Endothelial cell of umbilical vein (primary cell): Measurements from ENCODE around the gene VRK1. TPM values are rescaled to one million over a fixed set of nuclear protein-coding genes. Genes with fewer than 3 reads are reported as not detected.

Experiments used
- BruUV-seq: library from RNA; stranded (reverse); fragments of 400-500 nt; replicated peaks from 2 replicates; lab custom pipeline; 2021; lab: Mats Ljungman, UMichigan
- CTCF ChIA-PET: fragments of 300-600, 350-600 bp; sonication (Branson Sonifier 250); formaldehyde crosslinking; loops from one replicate; lab custom pipeline; 2021; ENCODE audit warnings: antibody characterized with exemption, inconsistent platforms; lab: Charles Lee
- POLR2A ChIA-PET: fragments of 300-600, 350-600 bp; sonication (Branson Sonifier 250); formaldehyde crosslinking; loops from one replicate; lab custom pipeline; 2021; ENCODE audit warnings: antibody characterized with exemption, inconsistent platforms; lab: Charles Lee
- DNase-seq: peaks from one replicate; pipeline ENCODE4 v3.0.0-alpha.2; 2011; ENCODE audit warnings: low read depth, low spot score
- FAIRE-seq: peaks from 2 replicates; lab custom pipeline; 2011; peaks lifted over from hg19 to GRCh38; lab: Jason Lieb, UNC
- H2AFZ ChIP-seq: 2 replicates; pipeline ENCODE4 v1.6.0; 2012; ENCODE audit warnings: low read depth, low read length, control low read depth, inconsistent platforms
- H3K27ac ChIP-seq: 2 replicates; pipeline ENCODE4 v1.5.1; 2011; ENCODE audit warnings: low read depth, mild to moderate bottlenecking, control low read depth, low read length, moderate library complexity; ENCODE audit not compliant: insufficient read depth
- H3K27me3 ChIP-seq, 2 experiments: 2 replicates each; pipeline versions ENCODE4 v1.6.0 to v1.6.1; 2011; ENCODE audit warnings: low read length in 2 of 2, mixed read lengths in 1 of 2; ENCODE audit not compliant: control insufficient read depth in 2 of 2, insufficient read depth in 2 of 2
- H3K36me3 ChIP-seq, 2 experiments: 2 replicates in 1 of 2; 3 replicates in 1 of 2; pipeline ENCODE4 v1.5.1; 2011; ENCODE audit warnings: low read length in 2 of 2, mild to moderate bottlenecking in 1 of 2, moderate library complexity in 1 of 2; ENCODE audit not compliant: control insufficient read depth in 2 of 2, insufficient read depth in 2 of 2; ENCODE audit errors: extremely low read depth in 1 of 2
- H3K4me1 ChIP-seq: 3 replicates; pipeline ENCODE4 v1.5.1; 2011; ENCODE audit warnings: mild to moderate bottlenecking, low read length; ENCODE audit not compliant: control insufficient read depth, insufficient read depth; ENCODE audit errors: extremely low read depth
- H3K4me2 ChIP-seq: 2 replicates; pipeline ENCODE4 v1.6.1; 2011; ENCODE audit warnings: low read length, control low read depth, mixed read lengths; ENCODE audit not compliant: insufficient read depth
- H3K4me3 ChIP-seq, 3 experiments: fragments of 200-600 bp in 1 of 3; sonication (generic), shearing (Covaris generic) in 1 of 3; replicated peaks in 1 of 3; 2 replicates each; pipeline ENCODE4 v1.5.1; 2011 to 2016; ENCODE audit warnings: control low read depth in 3 of 3, low read length in 3 of 3, mild to moderate bottlenecking in 2 of 3, inconsistent platforms in 1 of 3, low read depth in 1 of 3, moderate library complexity in 1 of 3; ENCODE audit not compliant: insufficient read depth in 1 of 3
- H3K79me2 ChIP-seq: 2 replicates; pipeline ENCODE4 v1.6.0; 2012; ENCODE audit warnings: low read length, inconsistent platforms; ENCODE audit not compliant: control insufficient read depth, insufficient read depth
- H3K9ac ChIP-seq: replicated peaks from 2 replicates; pipeline ENCODE3; 2011; ENCODE audit warnings: low read length, control low read depth; ENCODE audit not compliant: insufficient read depth; ENCODE audit errors: extremely low read depth
- H3K9me1 ChIP-seq: replicated peaks from 3 replicates; pipeline ENCODE4 v1.6.0; 2011; ENCODE audit warnings: mild to moderate bottlenecking, low read length; ENCODE audit not compliant: control insufficient read depth, insufficient read depth; ENCODE audit errors: extremely low read depth
- H3K9me3 ChIP-seq: replicated peaks from 2 replicates; pipeline ENCODE4 v1.5.1; 2012; ENCODE audit warnings: low read length, inconsistent platforms; ENCODE audit not compliant: control insufficient read depth, insufficient read depth
- H4K20me1 ChIP-seq: replicated peaks from 2 replicates; pipeline ENCODE3; 2011; ENCODE audit warnings: mild to moderate bottlenecking, low read length; ENCODE audit not compliant: control insufficient read depth, insufficient read depth; ENCODE audit errors: extremely low read depth
- CTCF ChIP-seq, 2 donors: IDR thresholded peaks; 1 replicate in 1 of 2; 2 replicates in 1 of 2; pipeline ENCODE4 v1.5.1; 2011; ENCODE audit warnings: low read length in 2 of 2, mild to moderate bottlenecking in 2 of 2, moderate library complexity in 2 of 2, control low read depth in 1 of 2, inconsistent platforms in 1 of 2, low read depth in 1 of 2; ENCODE audit not compliant: insufficient read depth in 1 of 2; ENCODE audit errors: extremely low read depth in 1 of 2
- EZH2 ChIP-seq: IDR thresholded peaks from 2 replicates; pipeline ENCODE4 v1.6.1; 2012; ENCODE audit warnings: borderline replicate concordance, low read depth, mild to moderate bottlenecking, moderate library complexity, low read length, inconsistent platforms; ENCODE audit not compliant: severe bottlenecking
- FOS ChIP-seq: IDR thresholded peaks from 2 replicates; pipeline ENCODE4 v1.6.1; 2011; ENCODE audit warnings: mild to moderate bottlenecking, low read length, moderate library complexity, borderline replicate concordance; ENCODE audit not compliant: insufficient read depth
- GATA2 ChIP-seq: IDR thresholded peaks from 2 replicates; pipeline ENCODE4 v1.7.0; 2011; ENCODE audit warnings: low read depth, mild to moderate bottlenecking, moderate library complexity, mixed read lengths, low read length; ENCODE audit not compliant: insufficient read length, insufficient read depth
- JUN ChIP-seq: IDR thresholded peaks from 2 replicates; pipeline ENCODE4 v1.6.1; 2011; ENCODE audit warnings: borderline replicate concordance, low read depth; ENCODE audit not compliant: insufficient read length, insufficient read depth
- MAX ChIP-seq: IDR thresholded peaks from 2 replicates; pipeline ENCODE4 v1.6.1; 2011; ENCODE audit not compliant: insufficient read depth, insufficient read length
- MYC ChIP-seq: IDR thresholded peaks from one replicate; pipeline ENCODE4 v1.6.1; 2011; ENCODE audit warnings: mild to moderate bottlenecking, low read depth, low read length
- POLR2A ChIP-seq: IDR thresholded peaks from 2 replicates; pipeline ENCODE4 v1.6.1; 2012; ENCODE audit warnings: low read depth, mild to moderate bottlenecking, control low read depth, low read length
- POLR2AphosphoS5 ChIP-seq: IDR thresholded peaks from 2 replicates; pipeline ENCODE4 v1.6.1; 2012; ENCODE audit warnings: low read depth, mild to moderate bottlenecking, control low read depth, low read length, moderate library complexity; ENCODE audit not compliant: insufficient read depth
- dilution Hi-C: fragments of 300-500 bp; cut with MboI; formaldehyde crosslinking; loops from one replicate; pipeline ENCODE4 v1.15.0; 2019; ENCODE audit warnings: low sequenced_read_pairs; ENCODE audit not compliant: extremely low pct_ligation_motif_present
- intact Hi-C: fragments of 100-400 bp; cut with micrococcal nuclease; formaldehyde crosslinking; loops from one replicate; pipeline ENCODE4 v1.10.0; 2022
- polyA plus RNA-seq, 4 experiments: library from polyadenylated mRNA; depleted of rRNA in 3 of 4; stranded (reverse) in 3 of 4; unstranded in 1 of 4; fragments of >200 nt; gene quantifications; 2 replicates each; pipeline versions ENCODE4 v1.2.1 to v1.2.3, GENCODE V29; 2011 to 2012; ENCODE audit warnings: missing spikeins in 1 of 4
- total RNA-seq: library from RNA; stranded (reverse); gene quantifications from 2 replicates; pipeline ENCODE4 v1.2.3, GENCODE V29; 2021

VRK1 gene
- total and polyA plus RNA-seq, 2 donors (not counting 3 experiments of a cell fraction or from before 2014, with no cell fraction given), result 7.1 to 31.7 TPM

- DNase-seq (no peak), FAIRE-seq (no peak)
- Histone ChIP-seq H3K4me1 (no peaks in the 10 kb centered on the region), H4K20me1 (no peaks in the 10 kb centered on the region), H3K27ac (no peak overlapping the region), H3K79me2 (no peaks in the 10 kb centered on the region), H3K9ac (no peak overlapping the region), H3K36me3 (no peaks in the 10 kb centered on the region), H3K9me1 (no peaks in the 10 kb centered on the region), H3K4me2 (no peak overlapping the region), H3K27me3 (no peaks in the 10 kb centered on the region), H3K9me3 (no peaks in the 10 kb centered on the region), H2AFZ (no peak overlapping the region), H3K4me3 (no peak overlapping the region)
- TF ChIP-seq POLR2AphosphoS5 (no peak), CTCF (IDR thresholded peaks at IDR 0.05; ENCODE audit: extremely low read depth in 1 of 2, insufficient read depth in 1 of 2, low read depth in 1 of 2, low read length in 2 of 2) (no peak), FOS (no peak), JUN (no peak), GATA2 (no peak), MYC (no peak), MAX (no peak), EZH2 (no peak), POLR2A (no peak)
- POLR2A ChIA-PET, result no interaction called here
- dilution Hi-C loops, result no loop called here
- BruUV-seq, result no TSS peak
- intact Hi-C loops, result no loop called here
- CTCF ChIA-PET, result interaction anchor here (1.4 to 1.8 kb wide), 2 partner anchors 35 to 40 kb away, joined by 3 to 6 read pairs; no protein-coding TSS in a partner anchor
Observed at GRCh38 chr14:96888158-96888557, 91.0 kb downstream of the VRK1 start.
